T-helper 17 cell (primary cell): ENCODE data around the gene BICDL1. TPM values are rescaled to one million over a fixed set of nuclear protein-coding genes. Genes with fewer than 3 reads are reported as not detected.

Experiments used
- ATAC-seq: fragments of 150-1000 bp; cut with Tn5 transposase; 2 replicates; pipeline ENCODE4 v1.10.0; 2021; ENCODE audit warnings: mild to moderate bottlenecking, moderate library complexity
- DNase-seq, 3 donors: peaks; one replicate each; pipeline versions ENCODE4 v3.0.0 to v3.0.0-alpha.2; 2020 to 2021
- H3K9me3 ChIP-seq: one replicate; pipeline ENCODE4 v1.7.0; 2013; ENCODE audit warnings: low read length, mild to moderate bottlenecking; ENCODE audit not compliant: control insufficient read depth, poor library complexity, severe bottlenecking
- H3K27ac Mint-ChIP-seq: one replicate; pipeline ENCODE4 v1.8.0; 2022; ENCODE audit warnings: mild to moderate bottlenecking, moderate library complexity, mixed read lengths
- H3K27me3 Mint-ChIP-seq: one replicate; pipeline ENCODE4 v1.8.0; 2022; ENCODE audit warnings: mixed read lengths
- H3K36me3 Mint-ChIP-seq: one replicate; pipeline ENCODE4 v1.8.0; 2022; ENCODE audit warnings: low read depth, mixed read lengths
- H3K4me1 Mint-ChIP-seq: one replicate; pipeline ENCODE4 v1.8.0; 2022; ENCODE audit warnings: mild to moderate bottlenecking, mixed read lengths
- H3K4me3 Mint-ChIP-seq: one replicate; pipeline ENCODE4 v1.8.0; 2022; ENCODE audit warnings: mild to moderate bottlenecking, moderate library complexity, mixed read lengths
- total RNA-seq, 4 donors: library from RNA in 2 of 4; stranded (reverse) in 2 of 4; gene quantifications; one replicate each; pipeline ENCODE4 v1.2.3 and lab custom pipeline; 2022 to 2026

The BICDL1 gene
- total RNA-seq, 2 donors from 2014 or later: 135 to 146 TPM

DNA sequence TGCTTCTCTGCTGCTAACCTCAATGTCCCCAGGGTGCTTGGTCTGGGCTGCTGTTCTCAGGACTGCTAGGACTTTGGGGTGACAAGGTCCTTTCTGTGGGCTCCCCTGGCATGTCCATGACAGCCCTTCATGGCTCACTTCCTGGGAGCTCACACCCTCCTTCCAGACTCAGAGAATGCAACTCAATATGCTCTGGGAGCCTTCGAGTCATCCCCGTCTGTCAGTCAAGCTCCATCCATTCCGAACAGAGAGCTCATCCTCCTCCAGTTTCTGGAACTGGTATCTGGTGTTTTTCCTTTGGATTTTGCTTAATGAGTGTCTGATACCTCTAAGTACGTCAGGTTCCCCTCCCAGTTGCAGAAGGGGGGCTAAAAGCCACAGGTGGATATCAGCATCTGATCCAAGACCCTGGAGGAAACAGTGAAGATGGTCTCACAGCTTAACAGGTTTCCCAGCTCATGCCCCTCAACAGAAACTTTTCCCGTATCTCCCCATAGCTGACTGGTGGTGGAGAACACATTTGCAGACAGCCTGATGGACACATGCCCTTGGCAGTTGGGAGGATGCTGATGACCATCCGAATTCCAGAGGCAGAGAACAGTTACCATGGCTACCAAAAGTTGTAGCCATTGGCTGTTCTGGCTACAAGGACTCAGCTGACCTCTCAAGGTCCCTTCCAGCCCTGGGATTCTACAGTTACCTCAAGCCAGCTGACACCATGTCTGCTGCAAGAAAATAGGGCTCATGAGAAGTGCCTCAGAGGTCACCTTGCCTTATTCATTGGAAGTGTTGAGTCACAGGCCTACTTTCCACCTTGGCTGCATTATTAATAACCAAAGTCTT, 137.0 kb downstream of the BICDL1 start:
- no peaks in the 10 kb centered on the region for H3K9me3 ChIP-seq
- H3K27ac Mint-ChIP-seq: peak overlapping the region; percentile 27
- H3K4me3 Mint-ChIP-seq: no peak overlapping the region
- peaks cover 28% of the 10 kb centered on the region for H3K4me1 Mint-ChIP-seq
- H3K27me3 Mint-ChIP-seq: no peaks in the 10 kb centered on the region
- ATAC-seq: no peak
- peaks cover 4% of the 10 kb centered on the region for H3K36me3 Mint-ChIP-seq
- no peak for DNase-seq

DNA sequence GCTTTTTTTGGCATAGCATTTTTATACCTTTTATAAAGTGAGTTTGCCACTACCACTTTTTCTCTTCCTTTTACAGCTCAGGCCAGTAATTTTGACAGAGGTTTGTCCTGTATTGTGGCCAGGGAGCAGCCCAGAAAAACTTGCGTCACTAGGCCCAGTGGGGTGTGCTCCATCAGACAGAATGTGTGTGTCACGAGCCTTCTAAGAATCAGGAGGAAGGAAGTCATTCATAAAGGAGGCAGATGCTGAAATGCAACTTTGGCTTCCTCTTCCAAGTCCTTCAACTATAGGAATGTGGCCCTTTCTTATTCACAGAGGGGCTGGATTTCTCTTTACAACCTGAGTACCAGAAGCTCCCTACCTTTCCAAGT, 137.6 kb downstream of the BICDL1 start:
- H3K9me3 ChIP-seq: no peaks in the 10 kb centered on the region
- H3K4me3 Mint-ChIP-seq: no peak overlapping the region
- peaks cover 22% of the 10 kb centered on the region for H3K4me1 Mint-ChIP-seq
- H3K27ac Mint-ChIP-seq: no peak overlapping the region
- H3K36me3 Mint-ChIP-seq: peaks cover 6% of the 10 kb centered on the region
- ATAC-seq (no peak), DNase-seq (no peak)
- H3K27me3 Mint-ChIP-seq: no peaks in the 10 kb centered on the region

DNA sequence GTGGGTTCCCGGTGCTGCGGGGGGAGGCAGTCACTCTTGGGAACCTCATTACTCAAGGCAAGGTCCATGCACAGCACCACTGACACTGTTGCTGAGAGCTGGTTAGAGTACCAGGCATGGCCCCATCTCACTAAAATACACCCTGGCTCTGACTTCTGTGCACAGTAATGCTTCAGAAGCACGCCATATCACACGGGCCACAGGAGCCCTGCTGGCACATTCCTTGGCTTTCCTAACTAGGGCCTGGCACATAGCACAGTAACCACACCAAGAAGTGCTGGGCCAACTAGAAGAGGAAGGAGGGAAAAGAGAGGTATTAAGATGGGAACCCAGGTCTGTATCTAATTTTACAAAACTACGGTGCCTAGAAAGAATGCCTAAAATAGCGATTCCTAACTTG, 141.0 kb downstream of the BICDL1 start:
- Mint-ChIP-seq H3K27ac (peak overlapping the region; percentile 68), H3K27me3 (no peaks in the 10 kb centered on the region), H3K4me1 (peaks cover 5% of the 10 kb centered on the region), H3K4me3 (no peak overlapping the region), H3K36me3 (peaks cover 6% of the 10 kb centered on the region)
- H3K9me3 ChIP-seq: no peaks in the 10 kb centered on the region
- ATAC-seq: no peak
- DNase-seq: no peak

GRCh38 chr12:120131116-120131515, 142.1 kb downstream of the BICDL1 start:
- DNase-seq (no peak), ATAC-seq (no peak)
- H3K4me3 Mint-ChIP-seq: no peak overlapping the region
- H3K27me3 Mint-ChIP-seq: no peaks in the 10 kb centered on the region
- no peak overlapping the region for H3K27ac Mint-ChIP-seq
- peaks cover 6% of the 10 kb centered on the region for H3K36me3 Mint-ChIP-seq
- peaks cover 4% of the 10 kb centered on the region for H3K4me1 Mint-ChIP-seq
- no peaks in the 10 kb centered on the region for H3K9me3 ChIP-seq

- Mint-ChIP-seq H3K36me3 (peaks cover 6% of the 10 kb centered on the region), H3K27me3 (no peaks in the 10 kb centered on the region), H3K27ac (peak overlapping the region; percentile 21), H3K4me1 (peaks cover 4% of the 10 kb centered on the region), H3K4me3 (no peak overlapping the region)
- H3K9me3 ChIP-seq: no peaks in the 10 kb centered on the region
- DNase-seq: no peak
- no peak for ATAC-seq
Measured at GRCh38 chr12:120132054-120132836, 143.2 kb downstream of the BICDL1 start.

- no peak overlapping the region for H3K4me3 Mint-ChIP-seq
- peak; percentile 46 for ATAC-seq
- peaks cover 6% of the 10 kb centered on the region for H3K36me3 Mint-ChIP-seq
- no peak for DNase-seq
- H3K27me3 Mint-ChIP-seq: no peaks in the 10 kb centered on the region
- peaks cover 4% of the 10 kb centered on the region for H3K4me1 Mint-ChIP-seq
- no peak overlapping the region for H3K27ac Mint-ChIP-seq
- H3K9me3 ChIP-seq: no peaks in the 10 kb centered on the region
Measured at GRCh38 chr12:120132863-120133385, 143.9 kb downstream of the BICDL1 start.

- Mint-ChIP-seq H3K27ac (peak overlapping the region; percentile 24), H3K4me1 (peaks cover 4% of the 10 kb centered on the region), H3K4me3 (no peak overlapping the region), H3K27me3 (no peaks in the 10 kb centered on the region), H3K36me3 (peaks cover 8% of the 10 kb centered on the region)
- DNase-seq: no peak
- H3K9me3 ChIP-seq: no peaks in the 10 kb centered on the region
- ATAC-seq: no peak
Measured at GRCh38 chr12:120134307-120134980, 145.4 kb downstream of the BICDL1 start.

GRCh38 chr12:120136093-120136770, 147.2 kb downstream of the BICDL1 start:
- Mint-ChIP-seq H3K4me3 (no peak overlapping the region), H3K36me3 (peaks cover 10% of the 10 kb centered on the region), H3K4me1 (peaks cover 2% of the 10 kb centered on the region), H3K27ac (no peak overlapping the region), H3K27me3 (no peaks in the 10 kb centered on the region)
- DNase-seq (no peak), ATAC-seq (no peak)
- H3K9me3 ChIP-seq: no peaks in the 10 kb centered on the region

DNA sequence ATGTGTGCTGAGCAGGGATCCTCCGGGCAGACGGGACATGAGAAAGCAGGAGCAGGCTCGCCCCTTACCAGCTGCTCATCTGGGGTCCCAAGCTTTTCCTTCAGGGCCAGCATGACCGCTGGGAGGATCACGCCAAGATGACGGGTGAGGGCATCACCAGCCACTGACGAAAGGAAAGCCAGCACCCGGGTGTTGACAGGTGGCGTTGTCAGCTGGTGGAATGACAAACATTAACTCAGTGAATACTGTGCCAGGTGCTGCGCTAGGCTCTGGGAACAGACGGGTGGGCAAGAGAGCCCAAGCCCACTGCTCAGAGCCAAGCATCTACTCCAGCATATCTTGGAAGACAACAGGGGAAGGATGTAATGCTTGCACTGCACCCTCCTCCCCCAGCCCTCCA, 148.8 kb downstream of the BICDL1 start:
- no peaks in the 10 kb centered on the region for H3K27me3 Mint-ChIP-seq
- H3K4me1 Mint-ChIP-seq: peaks cover 2% of the 10 kb centered on the region
- no peaks in the 10 kb centered on the region for H3K9me3 ChIP-seq
- no peak overlapping the region for H3K4me3 Mint-ChIP-seq
- no peak overlapping the region for H3K27ac Mint-ChIP-seq
- DNase-seq (no peak), ATAC-seq (no peak)
- peaks cover 14% of the 10 kb centered on the region for H3K36me3 Mint-ChIP-seq

GRCh38 chr12:120138366-120138765, 149.3 kb downstream of the BICDL1 start:
- no peaks in the 10 kb centered on the region for H3K9me3 ChIP-seq
- H3K4me1 Mint-ChIP-seq: peaks cover 2% of the 10 kb centered on the region
- no peak overlapping the region for H3K4me3 Mint-ChIP-seq
- peaks cover 14% of the 10 kb centered on the region for H3K36me3 Mint-ChIP-seq
- H3K27me3 Mint-ChIP-seq: no peaks in the 10 kb centered on the region
- DNase-seq (no peak), ATAC-seq (no peak)
- no peak overlapping the region for H3K27ac Mint-ChIP-seq

DNA sequence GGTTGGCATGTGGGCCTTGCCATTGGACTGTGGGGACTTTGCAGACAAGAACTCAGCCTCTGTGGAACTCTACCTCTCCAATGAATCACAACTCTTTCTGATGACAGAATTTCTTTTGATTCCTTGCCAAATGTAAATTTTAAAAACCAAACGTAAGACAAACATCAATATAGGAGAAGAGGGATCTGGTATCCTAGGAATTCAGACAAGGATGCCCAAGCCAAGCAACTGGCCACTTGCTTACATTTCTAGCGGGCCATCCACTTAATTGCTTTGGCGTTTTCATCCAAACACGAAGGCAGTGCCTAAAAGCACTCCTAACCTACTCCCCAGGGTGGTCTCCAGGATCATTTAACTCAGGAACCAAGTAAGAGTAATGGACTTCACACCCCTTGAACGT, 150.9 kb downstream of the BICDL1 start:
- Mint-ChIP-seq H3K4me1 (peaks cover 2% of the 10 kb centered on the region), H3K27me3 (no peaks in the 10 kb centered on the region), H3K36me3 (peaks cover 14% of the 10 kb centered on the region), H3K27ac (no peak overlapping the region), H3K4me3 (no peak overlapping the region)
- ATAC-seq: no peak
- no peak for DNase-seq
- no peaks in the 10 kb centered on the region for H3K9me3 ChIP-seq

DNA sequence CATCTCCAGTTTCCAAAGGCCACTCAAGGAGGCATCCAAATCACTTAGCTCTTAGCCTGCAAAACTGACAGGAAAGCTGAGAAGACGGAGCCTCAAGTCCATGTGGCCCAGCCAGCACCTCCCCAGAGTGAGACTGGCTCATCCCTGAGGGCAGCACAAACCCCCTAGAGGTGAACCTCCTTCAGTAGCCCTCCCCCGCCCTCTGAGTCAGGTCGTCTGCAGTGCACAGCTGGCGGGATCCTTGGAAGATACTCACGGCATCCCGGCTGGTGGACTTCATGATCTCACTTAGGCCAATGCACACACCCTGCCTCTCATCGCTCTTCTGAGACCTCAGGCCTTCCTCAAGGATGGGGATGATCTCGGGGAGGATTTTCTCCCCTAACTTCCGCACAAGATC, 151.6 kb downstream of the BICDL1 start:
- peaks cover 2% of the 10 kb centered on the region for H3K4me1 Mint-ChIP-seq
- H3K4me3 Mint-ChIP-seq: no peak overlapping the region
- DNase-seq (no peak), ATAC-seq (no peak)
- peaks cover 14% of the 10 kb centered on the region for H3K36me3 Mint-ChIP-seq
- no peaks in the 10 kb centered on the region for H3K9me3 ChIP-seq
- H3K27ac Mint-ChIP-seq: no peak overlapping the region
- no peaks in the 10 kb centered on the region for H3K27me3 Mint-ChIP-seq

DNA sequence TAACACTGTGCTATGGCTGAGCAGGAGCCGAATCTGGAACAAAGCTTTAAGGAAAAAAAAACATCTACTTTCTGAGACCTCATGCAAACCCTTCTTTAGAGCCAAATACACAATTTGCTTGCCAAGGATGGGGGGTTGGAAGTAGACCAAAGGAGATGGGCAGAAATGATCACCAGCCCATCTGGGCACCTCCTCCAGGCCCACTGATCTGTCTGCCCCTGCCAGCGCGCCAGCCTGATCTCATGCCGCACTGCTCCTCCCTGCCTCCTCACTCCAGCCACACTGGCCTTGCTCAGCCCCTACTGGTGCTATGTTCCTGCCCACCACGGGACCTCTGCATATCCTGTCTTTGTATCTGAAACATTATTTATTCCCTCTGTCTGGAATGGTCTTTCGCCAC, 152.3 kb downstream of the BICDL1 start:
- H3K27ac Mint-ChIP-seq: no peak overlapping the region
- H3K9me3 ChIP-seq: no peaks in the 10 kb centered on the region
- no peaks in the 10 kb centered on the region for H3K27me3 Mint-ChIP-seq
- H3K4me1 Mint-ChIP-seq: peaks cover 2% of the 10 kb centered on the region
- no peak overlapping the region for H3K4me3 Mint-ChIP-seq
- ATAC-seq (no peak), DNase-seq (no peak)
- H3K36me3 Mint-ChIP-seq: peaks cover 14% of the 10 kb centered on the region
